ENCODE data around the gene B9D2.
"Not testable (repeated sequence)": the region's sequence is repeated elsewhere in the genome, so short reads cannot be mapped to it uniquely, and the experiment has no call there.

The B9D2 gene

GRCh38 chr19:41386442-41386841, 22.5 kb upstream of the B9D2 start:
- no peak for DNase-seq (ENCODE audit: low spot score)

GRCh38 chr19:41384351-41384750, 20.4 kb upstream of the B9D2 start:
- DNase-seq (ENCODE audit: low spot score) = no peak

- DNase-seq (ENCODE audit: low spot score) = not testable (repeated sequence)
Observed at GRCh38 chr19:41381536-41381935, 17.6 kb upstream of the B9D2 start.

GRCh38 chr19:41377977-41378709, 14.2 kb upstream of the B9D2 start:
- DNase-seq (ENCODE audit: low spot score) = no peak

- no peak for DNase-seq (ENCODE audit: low spot score)
Observed at GRCh38 chr19:41376998-41377365, 13.0 kb upstream of the B9D2 start.

- peak; percentile 54 for DNase-seq (ENCODE audit: low spot score)
Observed at GRCh38 chr19:41376241-41376997, 12.5 kb upstream of the B9D2 start, which contains the start of gene TMEM91. Gene TMEM91 (plus strand): TSS chr19:41376533. CDS start chr19:41378310, 1,777 bp downstream.

GRCh38 chr19:41373993-41374392, 10.0 kb upstream of the B9D2 start:
- peak; percentile 77 for DNase-seq (ENCODE audit: low spot score)

- no peak for DNase-seq (ENCODE audit: low spot score)
Observed at GRCh38 chr19:41372501-41372900, 8.6 kb upstream of the B9D2 start.

GRCh38 chr19:41371541-41371940, 7.6 kb upstream of the B9D2 start:
- DNase-seq (ENCODE audit: low spot score) = no peak

GRCh38 chr19:41371119-41371518, 7.2 kb upstream of the B9D2 start:
- DNase-seq (ENCODE audit: low spot score) = not testable (repeated sequence)

GRCh38 chr19:41369769-41370168, 5.8 kb upstream of the B9D2 start:
- no peak for DNase-seq (ENCODE audit: low spot score)

GRCh38 chr19:41367848-41368301, 3.9 kb upstream of the B9D2 start:
- DNase-seq (ENCODE audit: low spot score) = peak; percentile 61

GRCh38 chr19:41366089-41366488, 2.1 kb upstream of the B9D2 start:
- DNase-seq (ENCODE audit: low spot score) = no peak

GRCh38 chr19:41364524-41365391, 809 bp upstream of the B9D2 start:
- DNase-seq (ENCODE audit: low spot score) = no peak

GRCh38 chr19:41363371-41363752, 587 bp downstream of the B9D2 start:
- no peak for DNase-seq (ENCODE audit: low spot score)

GRCh38 chr19:41362143-41362847, 1.7 kb downstream of the B9D2 start:
- no peak for DNase-seq (ENCODE audit: low spot score)

- DNase-seq (ENCODE audit: low spot score) = no peak
Observed at GRCh38 chr19:41359741-41360140, 4.2 kb downstream of the B9D2 start.

GRCh38 chr19:41357746-41358145, 6.2 kb downstream of the B9D2 start:
- DNase-seq (ENCODE audit: low spot score) = no peak

- no peak for DNase-seq (ENCODE audit: low spot score)
Observed at GRCh38 chr19:41356984-41357739, 6.8 kb downstream of the B9D2 start.

- DNase-seq (ENCODE audit: low spot score) = no peak
Observed at GRCh38 chr19:41355802-41356201, 8.1 kb downstream of the B9D2 start.

GRCh38 chr19:41355035-41355434, 8.9 kb downstream of the B9D2 start:
- DNase-seq (ENCODE audit: low spot score) = no peak

Data from AG08396 (cell line).